ENCODE measurements around the gene CDH4. TPM values are rescaled to one million over a fixed set of nuclear protein-coding genes. Genes with fewer than 3 reads are reported as not detected.
A peak's percentile ranks its signal among the peaks of the same experiment; 100 is the strongest.

CDH4 gene
- total RNA-seq, 1 donor from 2014 or later: 1.1 TPM

DNA sequence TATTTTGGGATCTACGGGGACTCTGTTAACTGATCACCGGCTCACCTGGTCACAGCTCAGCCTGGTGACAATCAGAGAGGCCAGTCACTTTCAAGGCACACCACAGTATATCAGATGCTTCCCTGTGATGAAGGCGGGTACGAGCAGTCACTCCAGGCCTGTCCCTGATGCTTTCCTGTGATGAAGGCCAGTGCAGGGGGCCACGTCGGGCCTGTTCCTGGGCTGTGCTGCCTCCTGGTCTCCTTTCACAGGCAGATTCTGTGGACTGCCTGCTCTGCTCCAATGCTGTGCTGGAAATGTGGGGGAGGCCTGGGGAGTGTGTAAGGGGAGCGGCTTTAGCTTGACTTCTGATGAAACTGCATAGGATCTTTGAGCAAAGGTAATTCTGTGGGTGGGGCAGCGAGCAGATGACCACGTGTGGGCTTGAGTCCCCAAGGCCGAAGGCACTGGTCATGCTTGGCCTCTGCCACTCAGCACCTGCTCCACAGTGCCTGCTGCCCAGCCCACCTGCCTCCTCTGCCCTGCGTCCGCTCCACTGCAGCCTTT is 441.1 kb downstream of the CDH4 start:
- DNase-seq: no peak

DNA sequence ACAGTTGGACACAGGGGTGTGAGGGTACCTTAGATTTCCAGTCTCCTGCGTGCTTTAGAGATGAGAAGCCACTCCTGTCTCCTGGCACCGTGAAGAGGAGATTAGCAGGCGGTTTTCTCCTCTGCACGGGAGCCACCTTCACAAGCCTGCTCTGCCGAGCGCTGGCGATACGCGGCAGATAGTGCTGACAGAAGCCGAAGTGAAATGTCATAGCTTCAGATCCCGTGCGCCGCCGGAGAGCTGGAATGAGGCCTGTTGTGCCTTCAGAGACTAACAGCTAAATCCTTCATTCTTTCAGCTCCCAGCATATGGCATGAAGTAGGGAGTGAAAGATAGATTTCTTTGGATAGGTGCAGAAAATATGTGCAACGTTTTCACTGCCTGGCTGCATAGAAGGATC is 442.6 kb downstream of the CDH4 start:
- peak; percentile 28 for DNase-seq

DNA sequence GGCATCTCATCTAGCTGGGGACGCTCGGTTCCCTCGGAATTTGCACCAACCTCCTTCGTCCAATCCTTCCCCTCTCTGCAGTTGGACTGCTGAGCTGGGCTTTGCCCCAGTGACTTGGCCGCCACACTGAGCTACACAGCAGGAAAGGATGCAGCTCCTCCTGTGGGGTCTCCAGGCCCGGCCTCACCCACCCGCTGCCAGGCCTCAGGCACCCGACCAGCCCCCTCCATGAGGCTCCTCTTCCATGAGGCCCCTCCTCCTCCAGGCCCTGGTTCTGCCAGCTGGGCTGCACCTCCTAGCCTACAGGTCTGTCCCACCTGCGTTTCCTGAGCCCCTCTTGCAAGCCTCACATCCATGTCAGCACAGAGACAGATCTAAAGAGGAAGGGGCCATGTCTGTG is 443.7 kb downstream of the CDH4 start:
- DNase-seq: no peak

DNA sequence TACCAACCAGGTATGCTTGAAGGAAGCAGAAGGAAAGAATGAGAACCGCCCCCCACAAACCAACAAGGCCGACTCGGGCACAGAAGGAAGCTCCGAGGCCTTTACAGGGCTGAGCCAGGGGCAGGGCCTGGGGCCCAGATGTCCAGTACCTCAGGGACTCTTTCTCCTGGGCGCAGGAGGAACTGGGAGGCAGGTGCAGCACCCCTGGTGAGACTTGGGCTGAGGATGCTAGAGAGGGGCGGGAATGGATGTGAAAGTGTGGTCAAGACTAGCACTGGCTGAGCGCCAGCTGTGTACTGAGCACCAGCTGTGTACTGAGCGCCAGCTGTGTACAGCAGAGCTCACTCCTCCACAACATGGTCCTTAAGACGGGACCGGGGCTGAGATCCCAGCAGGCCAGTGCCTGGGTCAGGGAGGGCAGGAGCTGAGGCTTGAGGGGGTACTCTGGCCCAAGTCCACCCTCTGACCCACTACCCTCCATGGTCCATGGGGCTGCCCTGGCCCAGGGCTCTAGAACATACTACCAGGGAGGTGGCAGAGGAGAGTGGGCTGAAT is 444.2 kb downstream of the CDH4 start:
- DNase-seq: no peak

DNA sequence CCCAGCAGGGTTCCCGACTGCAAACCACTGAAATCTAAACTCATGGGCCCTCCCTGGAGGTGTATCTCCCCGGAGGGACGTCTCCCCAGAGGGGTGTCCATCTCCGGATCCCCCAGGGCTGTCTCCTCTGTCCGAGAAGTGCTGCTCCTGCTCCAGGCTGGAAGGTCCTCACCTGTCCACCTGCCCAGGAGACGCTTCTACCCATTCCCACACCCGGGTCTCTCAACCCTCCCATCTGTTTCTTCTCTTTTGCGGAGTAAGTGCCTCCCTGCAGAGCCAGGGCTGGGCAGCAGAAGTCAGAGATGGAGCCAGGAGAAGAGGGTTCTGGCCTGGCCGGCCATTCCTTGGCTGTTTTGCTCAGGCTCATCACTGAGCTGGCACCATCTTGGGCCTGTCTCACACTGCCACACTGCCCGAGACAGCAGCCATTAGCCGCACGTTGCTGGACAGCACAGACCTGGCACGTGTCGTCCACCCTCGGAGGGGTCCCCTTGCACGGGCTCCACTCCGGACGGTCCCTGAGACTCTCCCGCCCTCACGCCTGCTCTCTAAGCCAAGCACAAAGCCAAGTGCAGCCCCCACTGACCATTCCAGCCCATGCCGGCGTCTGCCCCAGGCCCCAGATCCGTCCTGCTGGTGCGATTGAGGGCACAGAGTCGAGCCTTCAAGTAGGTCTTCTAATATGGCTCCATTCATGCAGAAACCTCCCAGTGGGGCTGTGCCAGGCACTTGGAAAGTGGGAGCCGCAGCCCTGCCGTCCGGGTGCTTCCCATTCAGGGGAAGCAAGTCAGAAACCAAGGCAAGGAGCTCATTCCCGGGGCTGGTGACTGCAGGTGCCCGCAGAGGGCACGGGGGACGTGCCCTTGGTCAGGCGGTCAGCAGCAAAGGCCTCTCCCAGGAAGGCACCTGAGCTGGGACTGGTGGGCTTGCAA is 445.9 kb downstream of the CDH4 start:
- DNase-seq: no peak

DNA sequence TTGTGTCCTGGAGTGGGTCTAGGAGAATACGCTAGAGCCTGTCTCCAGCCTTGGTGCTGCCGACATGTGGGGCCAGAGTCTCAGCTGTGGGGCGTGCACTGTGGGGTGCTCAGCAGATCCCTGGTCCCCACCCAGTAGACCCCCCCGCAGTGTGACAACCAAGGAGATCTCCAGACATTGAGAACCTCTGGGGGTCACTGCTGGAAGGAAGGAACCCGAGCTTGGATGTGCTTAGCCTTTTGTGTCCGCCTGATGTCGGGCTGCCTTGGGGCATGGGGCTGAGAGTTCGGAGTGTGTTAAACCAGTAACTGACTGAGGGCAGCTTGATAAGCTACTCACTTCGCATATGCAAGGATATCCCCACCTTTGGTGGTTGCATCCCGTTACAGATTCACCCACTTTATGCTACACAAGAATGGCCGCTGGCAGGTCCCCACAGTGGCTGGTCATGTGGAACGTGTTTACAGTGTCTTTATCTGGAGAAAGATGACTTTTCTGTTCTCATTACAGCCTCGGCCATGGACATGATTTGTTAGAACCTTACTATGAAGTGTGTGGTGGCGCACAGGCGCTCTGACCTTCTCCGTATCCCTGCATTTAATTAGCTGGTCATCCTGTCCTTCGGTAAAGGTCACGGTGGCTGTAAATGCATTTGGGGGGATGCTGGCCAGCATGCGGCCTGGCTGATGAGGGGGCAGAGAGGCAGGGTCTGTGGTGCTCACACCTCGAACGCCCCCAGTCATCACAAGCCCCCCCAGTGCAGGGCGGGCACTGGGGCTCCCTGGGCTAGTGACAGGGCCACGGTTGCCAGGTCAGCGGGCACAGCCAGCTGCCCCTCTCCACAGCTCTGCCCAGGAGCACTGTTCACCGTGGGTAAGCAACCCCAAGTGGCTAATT is 446.8 kb downstream of the CDH4 start:
- DNase-seq: no peak

DNA sequence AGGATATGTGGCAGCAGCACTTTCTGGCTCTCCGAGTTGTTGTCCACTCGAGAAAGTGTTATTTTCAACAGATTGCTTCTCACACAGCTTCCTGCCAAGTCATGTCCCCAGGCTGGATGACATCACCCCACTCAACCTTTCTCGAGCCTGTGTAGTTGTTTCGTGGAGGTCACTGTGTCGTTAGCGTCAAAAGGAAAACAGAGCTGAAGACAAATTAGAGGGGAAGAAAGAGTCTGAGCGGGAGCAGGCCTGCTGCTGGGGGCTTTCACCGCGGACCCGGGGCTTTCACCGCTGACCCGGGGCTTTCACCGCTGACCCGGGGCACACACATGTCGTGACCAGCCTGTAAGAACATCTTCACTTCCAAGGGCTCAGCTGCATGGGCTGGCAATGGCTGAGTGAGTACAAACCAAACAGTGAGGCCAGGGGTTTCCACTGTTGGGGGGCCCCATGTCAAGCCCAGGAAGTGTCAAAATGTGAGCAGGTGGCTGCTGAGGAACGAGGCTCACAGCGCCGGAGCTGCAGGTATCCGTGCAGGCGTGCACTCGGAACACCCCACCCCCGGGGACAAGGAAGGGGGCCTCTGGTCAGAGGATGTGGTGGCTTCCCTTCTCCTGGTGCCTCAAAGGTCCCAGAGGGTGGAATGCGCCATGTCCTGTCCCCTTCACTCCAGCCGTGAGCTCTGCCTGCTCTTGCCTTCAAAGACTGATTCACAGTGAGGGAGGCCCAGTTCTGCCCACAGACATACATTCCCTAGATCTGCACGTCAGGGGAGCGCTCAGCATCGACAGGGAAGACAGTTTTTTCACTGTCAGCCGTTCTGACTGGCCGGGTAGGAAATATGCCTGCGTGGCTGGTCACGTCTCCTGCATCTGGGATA is 447.7 kb downstream of the CDH4 start:
- DNase-seq: peak; percentile 39

DNA sequence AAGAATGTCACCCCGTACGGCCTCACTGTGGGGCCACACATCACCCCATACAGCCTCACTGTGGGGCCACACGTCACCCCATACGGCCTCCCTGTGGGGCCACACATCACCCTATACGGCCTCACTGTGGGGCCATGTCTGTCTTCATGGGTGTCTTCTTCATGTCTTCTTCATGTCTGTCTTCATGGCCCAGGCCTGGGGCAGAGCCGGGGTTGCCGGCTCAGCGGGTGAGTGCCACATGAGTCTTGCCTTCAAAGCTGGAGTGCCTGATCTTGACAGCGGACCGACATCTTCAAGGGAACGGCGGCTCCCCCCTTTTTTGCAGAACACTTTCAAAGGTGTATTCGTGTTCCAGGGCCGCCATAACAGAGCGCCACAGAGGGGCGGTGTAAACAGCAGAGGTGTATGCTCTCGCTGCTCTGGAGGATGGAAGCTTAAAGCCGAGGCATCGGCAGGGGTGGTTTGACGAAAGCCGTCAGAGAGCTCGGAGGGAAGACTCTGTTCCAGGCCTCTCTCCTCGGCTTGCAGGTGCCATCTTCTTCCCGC is 448.6 kb downstream of the CDH4 start:
- no peak for DNase-seq

DNA sequence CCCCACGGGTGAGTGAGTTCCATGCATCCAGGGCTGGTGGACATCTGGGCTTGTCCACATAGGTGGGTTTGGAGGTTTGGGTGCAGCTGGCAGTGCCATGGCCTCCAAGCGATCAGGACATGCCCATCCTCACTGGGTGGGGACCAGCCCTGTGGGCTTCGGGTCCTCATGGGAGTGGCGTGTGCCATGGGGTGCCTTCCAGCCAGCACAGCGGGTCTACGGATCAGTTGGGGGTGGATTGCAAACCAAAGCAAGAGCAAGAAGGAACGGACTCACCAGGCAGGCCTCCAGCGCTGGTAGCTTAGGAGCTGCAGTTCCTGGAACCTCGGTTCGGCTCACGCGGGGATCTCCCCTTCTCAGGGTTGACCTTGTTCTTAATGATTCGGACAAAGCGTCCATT is 449.3 kb downstream of the CDH4 start:
- no peak for DNase-seq

DNA sequence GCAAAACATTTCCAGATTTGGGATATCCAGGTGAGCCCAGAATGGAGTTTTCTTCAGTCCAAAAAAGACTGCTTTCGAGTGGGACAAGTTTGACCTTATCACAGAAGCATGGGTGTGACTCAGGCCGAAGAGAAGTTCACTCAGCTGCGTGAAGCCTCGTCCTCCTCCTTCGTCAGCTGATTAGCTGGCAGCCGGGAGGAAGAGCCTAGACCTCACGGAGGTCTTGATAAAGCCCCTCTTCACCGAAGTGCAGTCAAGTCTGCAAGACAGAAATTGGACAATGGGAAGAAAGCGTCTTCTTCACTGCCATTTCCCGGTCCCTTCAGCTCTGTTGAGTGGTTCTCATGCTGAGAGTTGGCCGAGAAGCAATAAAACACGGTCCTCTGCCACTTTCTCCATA is 449.7 kb downstream of the CDH4 start:
- DNase-seq: no peak

DNA sequence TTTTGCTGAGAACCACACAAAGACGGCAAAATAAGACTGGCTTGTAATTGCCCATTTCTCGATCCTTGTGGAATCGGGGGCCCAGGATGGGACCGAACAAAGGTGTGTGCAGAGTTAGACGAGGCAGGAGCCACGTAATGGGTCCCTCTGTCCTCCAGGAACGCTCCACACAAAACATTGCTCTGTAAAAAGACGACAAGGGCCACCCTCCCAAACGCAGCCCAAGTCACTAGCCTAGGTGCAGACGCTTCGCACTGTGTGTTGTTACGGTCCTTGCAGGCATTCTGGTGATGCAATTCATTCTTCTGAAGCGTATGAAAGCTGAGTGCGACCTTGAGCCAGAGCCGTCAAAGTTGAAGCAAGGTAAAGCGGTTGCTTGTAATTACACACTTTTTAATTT is 450.2 kb downstream of the CDH4 start:
- no peak for DNase-seq

DNA sequence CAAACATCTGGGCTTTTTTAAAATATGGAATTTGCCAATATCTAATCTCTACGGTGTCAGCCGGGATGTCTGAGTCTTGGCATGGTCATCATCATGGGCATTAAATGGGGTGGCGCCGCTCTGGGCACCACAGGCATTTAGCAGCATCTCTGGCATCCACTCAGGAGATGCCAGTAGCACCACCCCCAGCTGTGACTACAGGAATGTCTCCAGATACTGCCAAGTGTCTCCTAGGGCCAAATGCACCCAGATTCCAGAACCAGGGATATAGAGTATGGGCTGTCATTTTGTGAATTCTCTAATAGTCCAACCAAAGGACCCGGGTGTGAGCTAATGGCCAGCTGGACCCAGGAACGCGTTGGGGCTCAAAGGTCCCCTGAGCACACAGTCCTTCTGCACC is 452.6 kb downstream of the CDH4 start:
- no peak for DNase-seq

DNA sequence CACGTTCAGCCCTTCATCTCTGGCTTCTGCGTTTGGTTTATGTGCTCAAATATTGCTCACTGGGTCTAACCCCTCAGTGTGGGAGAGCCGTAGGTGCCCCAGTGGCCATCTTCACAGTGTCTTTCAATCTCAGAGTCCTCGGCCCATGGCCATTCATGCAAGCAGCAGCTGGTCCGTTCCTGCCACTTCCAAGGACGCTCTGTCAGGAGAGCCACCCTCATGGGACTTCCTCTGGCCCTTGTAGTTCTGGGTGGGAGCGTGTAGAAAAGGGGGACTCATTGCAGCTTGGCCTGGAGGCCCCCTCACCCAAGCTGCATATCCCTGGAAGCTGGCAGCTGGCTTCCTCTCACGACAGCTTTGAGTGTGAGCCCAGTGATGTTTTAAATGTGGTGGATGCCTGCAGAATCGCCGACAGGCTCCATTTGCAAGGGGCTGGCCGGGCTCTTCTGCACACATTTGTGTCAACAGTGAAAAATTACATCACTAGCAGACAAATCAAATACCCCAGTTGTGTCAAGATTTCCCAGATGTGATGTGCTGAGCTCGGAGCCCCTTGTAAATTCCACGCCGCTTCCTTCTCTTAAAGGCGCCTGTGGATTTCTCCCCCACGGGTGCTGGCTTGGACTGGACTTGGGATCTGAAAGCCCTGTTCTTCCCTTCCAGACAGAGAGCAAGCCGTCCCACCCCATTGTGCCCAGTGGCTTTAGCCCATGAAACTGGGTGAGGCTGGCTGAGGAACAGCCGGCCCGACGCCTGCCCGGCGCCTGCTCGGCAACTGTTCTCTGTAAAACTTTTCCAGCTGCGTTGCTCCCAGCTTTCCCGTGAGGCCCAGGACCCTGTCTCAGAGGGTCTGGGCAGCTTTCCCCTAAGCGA is 453.6 kb downstream of the CDH4 start:
- peak; percentile 65 for DNase-seq

DNA sequence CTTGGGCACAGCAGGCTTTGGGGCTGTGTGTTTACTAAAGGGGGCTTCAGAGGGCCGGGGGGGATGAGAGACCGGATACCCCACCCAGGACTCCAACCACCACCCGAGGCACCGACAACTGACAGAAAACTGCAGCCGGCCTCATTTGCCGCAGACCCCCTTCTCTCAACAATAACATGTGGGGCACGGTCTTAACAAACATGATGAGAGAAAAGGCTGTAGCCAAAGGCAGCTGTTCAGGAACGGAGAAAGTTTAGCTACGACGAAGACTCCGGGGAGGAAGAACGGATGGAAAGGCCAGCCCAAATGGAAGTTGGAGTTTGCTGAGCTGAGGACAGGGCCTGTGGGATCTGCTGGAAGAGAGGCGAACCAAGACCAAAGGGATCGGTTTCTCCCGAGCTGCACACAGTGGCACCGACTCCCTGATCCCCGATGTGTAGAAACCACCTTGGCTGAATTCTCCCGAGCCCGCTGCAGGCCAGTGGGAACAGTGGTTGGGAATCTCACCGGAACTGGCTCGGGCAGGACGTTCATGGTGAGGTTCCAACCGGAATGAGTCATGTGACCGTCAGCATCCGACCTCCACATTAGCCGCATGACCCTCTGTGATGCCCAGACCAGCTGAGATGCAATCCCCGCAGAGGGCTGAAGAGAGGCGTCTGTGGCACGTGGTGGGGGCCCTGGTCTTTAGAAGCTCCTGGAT is 454.3 kb downstream of the CDH4 start:
- DNase-seq: peak; percentile 71

DNA sequence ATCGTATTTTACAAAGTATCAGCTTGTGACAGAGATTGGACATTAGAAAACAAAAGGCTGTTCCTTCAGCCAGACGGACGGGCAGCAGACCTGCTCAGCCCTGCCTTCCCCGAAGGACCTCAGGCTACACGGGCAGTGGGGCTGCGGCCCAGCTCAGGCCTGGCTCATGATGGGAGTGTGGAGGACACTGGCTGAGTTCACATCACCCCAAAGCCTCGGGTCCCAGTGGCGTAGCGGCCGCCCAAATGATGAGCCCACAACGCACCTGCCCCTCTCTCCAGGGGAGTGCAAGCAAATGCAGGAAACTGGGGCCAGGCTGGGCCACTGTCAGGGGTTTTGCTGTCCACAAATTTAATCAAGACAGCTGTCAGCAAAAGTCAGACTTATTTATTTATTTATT is 456.8 kb downstream of the CDH4 start:
- DNase-seq: no peak

DNA sequence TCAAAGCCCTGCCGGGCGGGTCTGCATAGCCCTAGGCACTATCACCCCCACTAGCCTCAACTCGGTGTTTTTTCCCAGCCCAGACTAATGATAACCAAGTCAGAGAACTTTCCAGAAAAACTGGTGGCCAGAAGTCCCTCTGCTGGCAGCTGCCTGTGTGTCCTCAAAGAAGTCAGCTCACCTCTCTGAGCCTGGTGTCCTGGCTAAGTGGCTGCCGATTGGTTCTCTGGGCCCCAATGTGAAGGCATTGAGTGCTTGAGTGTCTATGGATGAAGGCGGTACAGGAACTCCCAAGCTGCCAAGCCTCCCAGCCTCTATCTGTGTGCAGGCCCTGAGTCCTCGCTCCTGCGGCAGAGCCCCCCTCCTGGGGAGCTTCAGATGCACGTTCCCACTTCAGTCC is 458.0 kb downstream of the CDH4 start:
- no peak for DNase-seq

DNA sequence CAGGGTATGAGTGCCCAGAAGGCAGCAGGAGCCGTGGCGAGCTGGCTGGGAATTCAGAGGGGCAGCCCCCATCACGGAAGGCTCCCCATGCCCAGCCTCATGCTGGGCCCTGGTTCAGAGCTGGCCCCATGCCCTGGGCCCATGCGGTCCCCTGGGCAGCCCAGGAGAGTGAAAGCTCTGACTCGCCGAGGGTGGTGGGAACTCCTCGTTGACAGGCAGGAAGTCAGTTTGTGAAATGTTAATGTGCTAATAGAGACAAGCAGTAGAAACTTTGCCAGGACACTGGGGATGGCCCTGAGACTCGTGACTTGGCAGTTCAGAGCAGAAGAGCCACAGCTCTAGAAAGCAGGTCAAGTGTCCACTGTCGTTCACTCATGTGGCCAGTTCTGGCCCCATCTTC is 460.6 kb downstream of the CDH4 start:
- no peak for DNase-seq

DNA sequence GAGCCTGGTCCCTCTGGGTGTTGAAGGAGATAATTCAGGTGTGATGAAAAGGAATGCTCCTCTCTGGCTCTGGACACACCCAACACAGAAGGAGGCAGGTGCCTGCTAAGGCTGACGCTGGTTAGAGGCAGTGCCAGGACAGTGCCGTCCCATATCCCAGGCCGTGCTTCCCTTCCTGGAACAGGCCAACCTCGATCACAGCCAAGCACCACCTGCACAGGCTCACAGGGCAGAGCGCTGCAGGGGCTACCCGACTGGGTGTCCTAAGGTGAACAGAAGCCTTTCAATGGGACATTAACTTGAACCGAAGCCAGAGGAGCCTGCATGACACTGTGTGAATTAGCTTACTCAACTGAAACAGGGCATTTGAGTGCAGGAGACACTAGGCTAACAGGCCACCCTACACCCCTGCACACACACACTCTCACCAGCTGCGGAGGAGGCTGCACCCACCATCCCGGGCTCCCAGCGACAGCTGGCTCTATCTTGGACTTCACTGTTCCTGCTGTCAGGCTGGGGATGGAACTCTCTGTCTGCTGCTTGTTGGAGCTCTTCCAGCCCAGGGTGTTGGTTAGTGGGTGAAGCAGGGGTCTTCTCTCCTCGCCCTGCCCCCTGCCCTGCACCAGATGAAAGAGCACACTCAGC is 466.4 kb downstream of the CDH4 start:
- peak; percentile 52 for DNase-seq
